Large intestine (tissue), 3 donors: Measurements from ENCODE around the gene AKAP1. TPM values are rescaled to one million over a fixed set of nuclear protein-coding genes. Genes with fewer than 3 reads are reported as not detected.

Experiments
- DNase-seq, 2 donors: peaks; one replicate each; pipeline versions ENCODE4 v3.0.0 to v3.0.0-alpha.2; 2013
- H3K27ac ChIP-seq: one replicate; pipeline ENCODE4 v1.5.1; 2013; ENCODE audit warnings: low read length
- H3K27me3 ChIP-seq: 2 replicates; pipeline ENCODE4 v1.6.1; 2013; ENCODE audit warnings: low read length; ENCODE audit not compliant: control insufficient read depth, insufficient read depth
- H3K36me3 ChIP-seq: 2 replicates; pipeline ENCODE4 v1.6.1; 2013; ENCODE audit warnings: low read length; ENCODE audit not compliant: control insufficient read depth, insufficient read depth
- H3K4me1 ChIP-seq: one replicate; pipeline ENCODE4 v1.6.1; 2013; ENCODE audit warnings: low read length; ENCODE audit not compliant: control insufficient read depth, insufficient read depth
- H3K4me3 ChIP-seq: one replicate; pipeline ENCODE4 v1.5.1; 2013; ENCODE audit warnings: low read length
- H3K9me3 ChIP-seq: one replicate; pipeline ENCODE4 v1.6.1; 2013; ENCODE audit warnings: mild to moderate bottlenecking, low read depth, low read length, moderate library complexity; ENCODE audit not compliant: control insufficient read depth
- WGBS: methylation state at CpG from one replicate; pipeline ENCODE4 v1.1.5; 2013; ENCODE audit warnings: low lambda C conversion rate; ENCODE audit not compliant: insufficient coverage; 5-methylcytosine and 5-hydroxymethylcytosine counted together
- polyA plus RNA-seq: library from polyadenylated mRNA; unstranded; fragments of 120-200 nt; gene quantifications from one replicate; pipeline ENCODE4 v1.2.1, GENCODE V29; 2013

The AKAP1 gene
- polyA plus RNA-seq, 1 donor: 78.8 TPM

- no peaks in the 10 kb centered on the region for H3K9me3 ChIP-seq
- H3K27ac ChIP-seq: peak overlapping the region; percentile 99
- peaks cover 50% of the 10 kb centered on the region for H3K4me1 ChIP-seq
- DNase-seq: peak; percentile 83 to 94
- no peaks in the 10 kb centered on the region for H3K27me3 ChIP-seq
- H3K36me3 ChIP-seq: peaks cover 6% of the 10 kb centered on the region
- 0% methylated on average over 1 of the region's 45 CpGs for WGBS
- H3K4me3 ChIP-seq: peak overlapping the region; percentile 88
Observed at GRCh38 chr17:57086069-57086930, 1.3 kb downstream of the AKAP1 start.

DNA sequence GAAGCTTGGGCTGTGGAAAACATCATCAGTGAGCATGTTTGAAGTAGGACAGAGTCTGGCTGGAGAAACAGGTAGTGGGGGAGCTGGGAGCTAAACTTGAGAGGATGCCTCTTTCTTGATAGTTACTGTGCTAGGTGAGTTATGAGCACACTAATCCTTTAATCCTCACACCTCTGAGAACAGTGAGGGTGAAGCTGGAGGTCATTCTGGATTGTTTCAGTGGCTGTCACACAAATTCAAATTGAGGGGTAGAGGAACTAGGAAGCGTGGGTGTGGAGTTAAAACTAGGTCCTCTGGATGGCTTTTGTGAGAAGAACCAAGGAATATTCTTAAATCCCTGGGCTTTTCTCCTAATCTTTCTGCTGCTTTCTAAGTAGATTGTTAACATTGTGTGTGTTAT is 3.3 kb downstream of the AKAP1 start:
- Histone ChIP-seq H3K4me3 (no peak overlapping the region), H3K4me1 (peaks cover 66% of the 10 kb centered on the region), H3K36me3 (peaks cover 6% of the 10 kb centered on the region), H3K27ac (no peak overlapping the region), H3K27me3 (no peaks in the 10 kb centered on the region), H3K9me3 (no peaks in the 10 kb centered on the region)
- no peak for DNase-seq
- WGBS: no CpG with 5 or more reads among the region's 1 CpG

DNA sequence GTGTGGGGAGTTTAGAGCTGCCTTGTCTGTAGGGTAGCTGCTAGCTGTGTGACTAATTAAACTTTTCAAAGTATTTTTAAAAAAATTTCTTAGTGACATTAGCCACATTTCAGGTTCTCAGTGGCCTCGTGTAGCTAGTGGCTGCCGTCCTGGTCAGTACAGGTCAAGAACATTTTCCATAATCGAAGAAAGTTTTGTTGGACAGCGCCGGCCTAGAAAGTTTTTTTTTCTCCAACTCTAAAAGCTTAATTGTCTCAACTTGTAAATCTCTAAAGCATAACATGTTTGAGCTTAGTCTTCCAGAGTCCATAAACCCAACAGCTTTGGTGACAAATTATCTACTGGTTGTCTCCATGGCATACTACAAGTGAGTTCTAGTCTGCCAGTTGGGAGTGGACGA is 4.3 kb downstream of the AKAP1 start:
- peaks cover 67% of the 10 kb centered on the region for H3K4me1 ChIP-seq
- no peaks in the 10 kb centered on the region for H3K27me3 ChIP-seq
- H3K36me3 ChIP-seq: peaks cover 10% of the 10 kb centered on the region
- no peak overlapping the region for H3K27ac ChIP-seq
- 70% methylated on average over 2 of the region's 6 CpGs for WGBS
- no peaks in the 10 kb centered on the region for H3K9me3 ChIP-seq
- DNase-seq: no peak
- H3K4me3 ChIP-seq: no peak overlapping the region

GRCh38 chr17:57090560-57091185 is 5.6 kb downstream of the AKAP1 start:
- H3K9me3 ChIP-seq: no peaks in the 10 kb centered on the region
- DNase-seq: no peak
- H3K4me3 ChIP-seq: no peak overlapping the region
- H3K4me1 ChIP-seq: peaks cover 67% of the 10 kb centered on the region
- no CpG with 5 or more reads among the region's 4 CpGs for WGBS
- H3K27me3 ChIP-seq: no peaks in the 10 kb centered on the region
- peak overlapping the region; percentile 20 for H3K27ac ChIP-seq
- H3K36me3 ChIP-seq: peaks cover 17% of the 10 kb centered on the region

- H3K27me3 ChIP-seq: no peaks in the 10 kb centered on the region
- H3K9me3 ChIP-seq: no peaks in the 10 kb centered on the region
- peak overlapping the region; percentile 20 for H3K27ac ChIP-seq
- H3K4me1 ChIP-seq: peaks cover 72% of the 10 kb centered on the region
- no peak overlapping the region for H3K4me3 ChIP-seq
- no CpG with 5 or more reads among the region's 5 CpGs for WGBS
- DNase-seq: no peak
- H3K36me3 ChIP-seq: peaks cover 19% of the 10 kb centered on the region
Observed at GRCh38 chr17:57091186-57091618, 6.2 kb downstream of the AKAP1 start.

GRCh38 chr17:57092171-57092570 is 7.1 kb downstream of the AKAP1 start:
- H3K4me3 ChIP-seq: no peak overlapping the region
- H3K36me3 ChIP-seq: peaks cover 24% of the 10 kb centered on the region
- peak overlapping the region; percentile 54 for H3K27ac ChIP-seq
- peaks cover 71% of the 10 kb centered on the region for H3K4me1 ChIP-seq
- no peaks in the 10 kb centered on the region for H3K9me3 ChIP-seq
- H3K27me3 ChIP-seq: no peaks in the 10 kb centered on the region
- no CpG with 5 or more reads among the region's 2 CpGs for whole genome bisulfite sequencing
- no peak for DNase-seq

GRCh38 chr17:57092779-57093178 is 7.7 kb downstream of the AKAP1 start:
- Histone ChIP-seq H3K27me3 (no peaks in the 10 kb centered on the region), H3K27ac (peak overlapping the region; percentile 54), H3K4me3 (no peak overlapping the region), H3K36me3 (peaks cover 24% of the 10 kb centered on the region), H3K9me3 (no peaks in the 10 kb centered on the region), H3K4me1 (peaks cover 65% of the 10 kb centered on the region)
- no peak for DNase-seq
- 94% methylated on average over 4 of the region's 8 CpGs for WGBS

GRCh38 chr17:57096472-57097202 is 11.6 kb downstream of the AKAP1 start:
- H3K36me3 ChIP-seq: peaks cover 17% of the 10 kb centered on the region
- WGBS: 20% methylated on average over 1 of the region's 6 CpGs
- no peaks in the 10 kb centered on the region for H3K27me3 ChIP-seq
- peak in 1 of 2 donors; percentile 58 for DNase-seq
- H3K9me3 ChIP-seq: no peaks in the 10 kb centered on the region
- peak overlapping the region; percentile 17 for H3K27ac ChIP-seq
- no peak overlapping the region for H3K4me3 ChIP-seq
- peaks cover 35% of the 10 kb centered on the region for H3K4me1 ChIP-seq

- Histone ChIP-seq H3K4me1 (peaks cover 25% of the 10 kb centered on the region), H3K27ac (no peak overlapping the region), H3K27me3 (no peaks in the 10 kb centered on the region), H3K9me3 (no peaks in the 10 kb centered on the region), H3K4me3 (no peak overlapping the region), H3K36me3 (peaks cover 19% of the 10 kb centered on the region)
- WGBS: no CpG with 5 or more reads among the region's 2 CpGs
- DNase-seq: no peak
Observed at GRCh38 chr17:57097832-57098421, 12.9 kb downstream of the AKAP1 start.

- Histone ChIP-seq H3K4me1 (peaks cover 26% of the 10 kb centered on the region), H3K4me3 (no peak overlapping the region), H3K27me3 (no peaks in the 10 kb centered on the region), H3K27ac (no peak overlapping the region), H3K9me3 (no peaks in the 10 kb centered on the region), H3K36me3 (peaks cover 17% of the 10 kb centered on the region)
- no peak for DNase-seq
- no CpG with 5 or more reads among the region's 3 CpGs for WGBS
Observed at GRCh38 chr17:57099165-57099564, 14.1 kb downstream of the AKAP1 start.
